NCI-H2029 treated with DMSO at 0.1 percent for 48 hours (cell line): ENCODE measurements around the gene TAS2R41.

Source experiments
- DNase-seq: peaks from one replicate; lab custom pipeline; 2025; lab: John Stamatoyannopoulos, UW

Gene TAS2R41

DNA sequence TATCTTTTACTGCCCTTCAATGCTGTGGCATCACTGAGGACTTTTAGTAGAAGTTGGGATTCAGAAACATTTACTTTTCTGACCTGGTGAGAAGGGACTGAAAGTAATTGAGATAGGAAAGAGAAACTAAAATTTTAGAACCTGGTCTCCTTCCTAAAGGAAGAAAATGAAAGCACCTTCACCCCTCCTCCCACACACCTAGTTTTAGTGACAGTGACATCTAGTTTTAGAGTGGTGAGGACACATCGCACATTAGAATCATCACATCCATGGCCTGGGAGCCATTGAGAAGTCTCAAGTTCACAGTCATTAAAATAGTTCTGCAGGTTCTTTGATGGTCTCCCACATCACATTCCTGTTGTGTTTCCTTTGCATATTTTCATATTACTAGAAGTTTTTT, 16.1 kb downstream of the TAS2R41 start:
- no peak for DNase-seq

DNA sequence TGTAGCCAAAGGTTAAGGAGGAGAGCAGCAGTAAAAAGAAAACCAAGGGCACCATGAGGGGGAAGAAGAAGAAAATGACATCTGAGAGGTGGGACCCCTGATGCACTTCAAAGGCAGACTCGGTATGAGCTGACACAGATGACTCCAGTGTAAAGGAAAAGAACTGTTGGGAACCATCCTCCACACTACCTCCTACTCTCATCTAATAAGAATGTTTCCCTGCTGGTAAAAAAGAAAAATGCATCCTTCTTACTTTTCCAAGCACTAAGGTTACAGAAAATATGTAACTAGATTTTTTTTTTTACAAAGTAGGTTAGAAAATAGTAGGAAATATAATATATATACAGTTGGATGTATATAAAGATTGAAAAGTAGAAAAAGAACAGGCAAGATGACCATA, 16.9 kb downstream of the TAS2R41 start:
- no peak for DNase-seq

- no peak for DNase-seq
Measured at GRCh38 chr7:143495851-143496250, 18.2 kb downstream of the TAS2R41 start.

DNA sequence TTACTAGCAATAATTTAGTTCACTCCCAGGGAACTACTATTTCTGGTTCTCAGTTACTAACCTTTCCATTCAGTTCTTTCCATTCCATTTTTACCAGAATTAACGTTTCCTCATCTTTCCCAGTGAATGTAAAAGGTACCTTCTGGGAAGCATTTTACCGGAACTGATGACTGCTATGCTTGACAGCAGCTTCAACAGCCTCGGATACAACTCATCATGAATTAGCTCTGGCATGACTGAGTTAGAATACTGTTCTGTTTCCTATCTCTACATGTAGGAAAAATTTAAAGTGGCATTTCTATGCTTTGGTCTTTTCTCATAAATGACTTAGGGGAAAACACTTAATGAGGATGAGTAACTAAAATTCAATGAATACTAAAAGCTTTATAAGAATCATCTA, 18.6 kb downstream of the TAS2R41 start:
- DNase-seq: no peak

GRCh38 chr7:143497008-143497795, 19.5 kb downstream of the TAS2R41 start:
- no peak for DNase-seq

GRCh38 chr7:143499246-143499645, 21.6 kb downstream of the TAS2R41 start:
- no peak for DNase-seq

GRCh38 chr7:143499743-143500348, 22.2 kb downstream of the TAS2R41 start:
- DNase-seq: no peak

DNA sequence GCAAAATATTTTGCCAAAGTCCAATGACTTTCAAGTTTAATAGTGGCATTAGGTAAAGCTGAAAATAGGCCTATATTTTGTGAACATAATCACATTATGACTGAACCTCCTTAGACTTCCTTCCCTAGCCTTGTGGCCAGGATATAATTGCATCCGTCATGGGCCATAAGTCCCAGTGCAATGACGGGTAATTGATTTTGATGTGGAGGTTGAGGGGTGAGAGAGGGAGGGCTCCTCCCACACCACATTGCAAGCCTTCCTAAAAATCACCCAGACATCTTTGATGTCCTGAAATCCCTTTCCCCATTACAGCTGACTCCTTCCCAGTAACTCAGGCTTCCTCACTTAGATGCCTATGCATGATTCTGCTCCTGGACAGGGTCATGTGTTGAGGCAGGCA, 25.6 kb downstream of the TAS2R41 start:
- DNase-seq: no peak

DNA sequence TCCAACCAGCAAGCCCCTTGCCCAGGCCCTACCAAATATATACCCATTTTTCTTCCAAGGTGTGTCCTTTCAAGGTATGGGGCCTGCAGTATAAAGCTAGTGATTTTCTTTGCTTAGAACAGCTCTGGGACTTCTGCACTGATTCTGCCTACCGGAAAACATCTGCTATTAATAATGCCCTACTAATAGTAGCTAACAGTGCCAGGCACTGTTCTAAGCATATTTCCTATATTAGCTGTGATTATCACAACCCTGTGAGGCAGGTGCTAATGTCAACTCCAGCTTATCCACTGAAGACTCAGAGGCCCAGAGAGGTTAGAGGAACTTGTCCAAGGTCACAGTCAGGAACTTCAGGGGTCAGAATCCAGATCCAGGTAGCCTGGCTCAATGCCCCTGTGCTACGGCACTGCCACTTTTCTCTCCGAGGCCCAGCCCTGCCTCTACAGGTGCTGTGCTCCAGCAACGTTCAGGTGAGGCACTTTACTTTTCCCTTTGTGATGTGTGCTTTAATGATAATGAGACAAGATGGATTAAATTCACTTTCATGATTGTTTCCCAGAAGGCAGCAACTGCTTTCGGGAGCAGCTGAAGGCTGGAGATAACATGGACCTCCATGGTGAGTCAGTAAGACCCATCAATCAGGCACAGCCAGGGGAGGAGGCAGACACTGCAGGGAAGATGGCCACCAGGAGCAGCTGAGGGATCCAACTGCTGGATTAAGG, 26.7 kb downstream of the TAS2R41 start:
- DNase-seq: no peak

GRCh38 chr7:143504937-143505297, 27.2 kb downstream of the TAS2R41 start:
- no peak for DNase-seq

DNA sequence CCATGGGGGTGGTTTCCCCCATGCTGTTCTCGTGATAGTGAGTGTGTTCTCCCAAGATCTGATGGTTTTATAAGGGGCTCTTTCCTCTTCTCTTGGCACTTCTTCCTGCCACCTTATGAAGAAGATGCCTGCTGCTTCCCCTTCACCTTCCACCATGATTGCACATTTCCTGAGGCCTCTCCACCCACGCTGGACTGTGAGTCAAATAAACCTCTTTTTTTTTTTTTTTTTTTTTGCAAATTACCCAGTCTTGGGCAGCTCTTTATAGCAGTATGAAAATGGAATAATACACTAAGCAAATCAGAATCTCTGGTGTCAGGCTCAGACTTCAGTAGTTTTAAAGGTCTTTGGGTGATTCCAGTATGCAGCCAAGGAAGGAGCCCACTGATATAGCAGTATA, 28.2 kb downstream of the TAS2R41 start:
- DNase-seq: no peak

GRCh38 chr7:143507094-143507518, 29.4 kb downstream of the TAS2R41 start:
- DNase-seq: no peak

DNA sequence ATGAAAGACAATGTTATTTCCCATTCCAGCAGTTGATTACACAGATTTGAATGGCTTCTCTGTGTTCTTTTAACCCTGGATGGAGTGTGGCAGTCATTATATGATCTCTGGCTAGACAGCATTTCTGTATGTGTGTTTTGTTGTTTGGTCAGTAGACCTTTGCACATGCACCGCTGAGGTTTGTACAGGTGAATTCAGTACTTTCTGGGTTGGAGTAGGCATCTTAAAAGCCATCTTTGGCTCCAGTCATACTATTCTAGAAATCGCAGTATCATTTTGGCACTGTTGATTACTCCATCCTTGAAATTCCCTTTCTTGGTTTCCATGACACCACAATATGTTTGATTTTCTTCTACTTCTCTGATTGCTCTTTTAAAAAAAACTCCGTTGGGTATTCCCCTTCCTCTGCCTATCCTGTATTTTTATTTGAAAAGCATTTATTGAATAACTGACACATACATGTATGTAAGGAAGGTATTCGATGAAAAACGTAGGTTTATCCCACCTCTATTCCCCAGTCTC, 29.9 kb downstream of the TAS2R41 start:
- DNase-seq: no peak

- DNase-seq: no peak
Measured at GRCh38 chr7:143510854-143511592, 33.4 kb downstream of the TAS2R41 start.

DNA sequence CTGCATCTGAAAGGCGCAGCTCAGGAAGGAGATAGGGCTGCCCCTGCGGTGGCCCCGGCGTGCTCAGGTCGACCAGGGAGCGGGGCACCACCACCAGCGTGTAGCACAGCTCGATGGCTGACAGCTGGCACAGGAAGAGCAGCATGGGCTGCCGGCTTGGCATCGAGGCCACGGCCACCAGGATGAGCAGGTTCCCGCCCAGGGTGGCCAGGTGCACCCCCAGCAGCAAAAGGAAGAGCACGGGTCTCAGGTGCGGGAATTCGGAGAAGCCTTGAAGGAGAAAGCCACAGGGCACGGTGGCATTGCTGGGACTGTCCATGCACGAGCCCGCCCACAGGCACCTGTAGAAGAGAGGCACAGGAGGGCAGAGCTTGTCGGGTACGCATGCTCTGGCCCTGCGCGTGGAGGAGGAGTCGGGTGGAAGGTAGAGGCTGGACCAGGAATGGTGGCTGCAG, 33.9 kb downstream of the TAS2R41 start:
- DNase-seq: no peak

DNA sequence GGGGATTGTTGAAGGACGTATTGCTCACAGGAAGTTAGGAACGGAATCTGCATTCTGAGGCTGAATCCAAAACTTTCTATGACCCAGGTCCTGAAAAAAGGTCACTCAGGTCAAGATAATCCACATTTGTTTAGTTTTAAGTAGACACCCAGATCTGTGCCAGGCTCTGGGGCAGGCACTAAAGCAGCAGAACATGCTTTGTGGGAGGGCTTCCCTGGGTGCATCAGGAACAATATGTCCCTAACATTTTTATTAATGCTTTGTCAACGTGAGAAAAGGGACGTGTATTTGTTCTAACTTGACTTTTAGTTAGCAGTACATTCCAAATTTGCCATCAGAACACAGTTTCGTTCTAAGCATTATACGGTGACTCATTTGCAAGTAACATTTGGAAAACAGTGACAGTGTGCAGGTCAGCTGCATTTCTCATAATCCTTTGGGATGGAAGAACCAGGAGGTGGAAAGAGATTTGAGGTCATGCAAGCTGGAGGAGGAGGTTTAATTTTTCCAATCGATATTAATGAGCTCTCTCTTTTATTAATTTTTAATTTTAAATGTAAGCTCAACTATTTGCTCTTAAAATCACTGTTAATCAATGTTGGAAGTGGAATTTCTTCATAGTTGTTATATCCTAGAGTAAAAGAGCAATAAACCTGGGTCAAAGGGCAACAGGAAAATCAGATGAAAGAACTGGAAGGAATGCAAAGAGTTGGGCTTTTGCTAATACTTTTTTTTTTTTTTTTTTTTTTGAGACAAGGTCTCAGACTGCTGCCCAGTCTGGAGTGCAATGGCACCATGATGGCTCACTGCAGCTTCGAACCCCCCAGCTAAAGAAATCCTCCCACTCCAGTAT, 35.0 kb downstream of the TAS2R41 start:
- DNase-seq: no peak

DNA sequence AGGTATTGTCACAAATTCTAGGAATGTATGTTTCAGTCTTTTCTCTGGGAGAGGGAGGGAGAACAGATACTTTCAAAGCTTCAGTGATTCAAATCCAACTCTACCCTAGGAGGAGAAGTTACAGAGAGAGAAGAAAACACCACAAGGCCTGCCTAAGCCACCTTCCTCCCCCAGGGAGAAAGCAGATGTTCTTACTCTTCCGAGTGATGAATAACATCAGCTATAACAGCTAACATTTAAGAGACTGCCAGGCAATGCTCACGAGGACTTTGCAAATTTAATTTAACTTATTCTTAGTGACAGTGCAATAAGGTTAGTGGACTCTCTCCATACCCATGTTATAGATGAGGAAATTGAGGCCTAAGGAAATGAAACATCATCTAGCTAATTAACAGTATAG, 36.8 kb downstream of the TAS2R41 start:
- no peak for DNase-seq

DNA sequence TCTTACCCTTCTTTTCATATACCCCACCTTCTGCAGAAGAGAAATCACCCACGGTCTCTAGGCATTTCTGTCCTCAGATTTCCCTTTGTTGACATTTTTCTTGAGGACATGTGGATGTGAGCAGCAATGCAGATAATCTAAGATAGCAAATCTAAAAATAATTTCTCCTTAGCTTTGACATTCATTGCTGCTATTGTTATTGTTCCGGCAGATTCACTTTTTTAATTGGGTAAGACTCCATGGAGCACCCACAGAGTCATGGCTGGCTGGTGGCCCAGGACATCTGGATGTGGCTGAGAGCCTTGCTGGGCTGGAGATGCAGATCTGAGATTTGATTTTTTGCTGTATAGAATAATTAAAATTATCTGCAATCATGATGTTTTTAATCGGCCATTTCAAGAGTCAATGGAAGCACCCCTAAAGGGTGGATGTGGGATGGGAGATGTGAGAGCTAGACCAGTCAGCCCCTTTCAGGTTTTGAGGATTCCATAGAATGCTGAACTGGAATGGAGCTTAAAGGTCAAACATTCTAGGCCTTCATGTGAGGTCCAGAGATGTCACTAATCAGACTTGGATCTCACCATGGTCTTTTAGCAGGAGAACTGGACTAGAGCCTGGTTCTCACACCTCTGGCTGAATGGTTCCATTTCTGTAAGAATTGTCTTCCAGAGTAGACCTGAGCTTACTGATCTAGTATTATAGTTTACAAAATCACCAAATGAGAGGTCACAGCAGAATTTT, 37.5 kb downstream of the TAS2R41 start:
- DNase-seq: no peak

- no peak for DNase-seq
Measured at GRCh38 chr7:143516981-143517380, 39.3 kb downstream of the TAS2R41 start.

DNA sequence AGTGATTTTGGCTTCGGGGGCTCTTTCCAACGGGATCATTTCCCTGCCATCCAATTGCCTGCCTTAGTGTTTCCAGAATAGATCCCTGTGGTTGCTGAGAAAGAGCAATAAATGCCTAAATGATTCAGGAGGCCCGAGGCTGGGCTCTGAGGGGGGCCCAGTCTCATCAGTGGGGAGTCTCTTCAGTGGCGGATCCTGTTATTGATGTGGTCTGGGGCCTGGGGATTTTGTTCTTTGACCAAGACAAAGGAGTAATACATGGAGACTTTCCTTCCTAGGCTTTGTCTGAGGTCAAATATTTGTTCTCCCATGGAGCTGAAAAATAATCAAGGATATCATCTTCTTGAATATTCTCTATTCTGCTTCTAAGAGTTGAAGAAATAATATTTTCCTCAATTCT, 40.8 kb downstream of the TAS2R41 start:
- DNase-seq: no peak

- DNase-seq: no peak
Measured at GRCh38 chr7:143518941-143519340, 41.3 kb downstream of the TAS2R41 start.
